NOMO-1 (cell line): Measurements from ENCODE around the gene ASB2.

Experiments used
- DNase-seq, 2 experiments: peaks; one replicate each; lab custom pipeline; 2025; ENCODE audit not compliant: unreplicated experiment in 2 of 2; lab: John Stamatoyannopoulos, UW

The ASB2 gene

DNA sequence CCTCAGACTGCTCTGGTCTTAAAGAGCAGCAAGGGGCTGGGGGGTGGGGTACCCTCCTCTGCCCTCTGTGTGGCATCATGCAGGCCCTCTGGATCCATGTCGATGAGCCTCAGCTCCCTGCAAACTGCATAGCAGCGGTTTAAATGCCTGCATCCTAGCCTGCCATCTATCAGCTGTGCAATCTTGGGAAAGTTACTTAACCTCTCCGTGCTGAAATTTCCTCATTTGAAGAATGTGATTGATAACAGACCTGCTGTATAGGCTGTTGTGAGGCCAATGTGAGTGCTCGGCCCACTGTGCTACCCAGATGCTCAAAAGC lies 45.4 kb downstream of the ASB2 start:
- no peak for DNase-seq

DNA sequence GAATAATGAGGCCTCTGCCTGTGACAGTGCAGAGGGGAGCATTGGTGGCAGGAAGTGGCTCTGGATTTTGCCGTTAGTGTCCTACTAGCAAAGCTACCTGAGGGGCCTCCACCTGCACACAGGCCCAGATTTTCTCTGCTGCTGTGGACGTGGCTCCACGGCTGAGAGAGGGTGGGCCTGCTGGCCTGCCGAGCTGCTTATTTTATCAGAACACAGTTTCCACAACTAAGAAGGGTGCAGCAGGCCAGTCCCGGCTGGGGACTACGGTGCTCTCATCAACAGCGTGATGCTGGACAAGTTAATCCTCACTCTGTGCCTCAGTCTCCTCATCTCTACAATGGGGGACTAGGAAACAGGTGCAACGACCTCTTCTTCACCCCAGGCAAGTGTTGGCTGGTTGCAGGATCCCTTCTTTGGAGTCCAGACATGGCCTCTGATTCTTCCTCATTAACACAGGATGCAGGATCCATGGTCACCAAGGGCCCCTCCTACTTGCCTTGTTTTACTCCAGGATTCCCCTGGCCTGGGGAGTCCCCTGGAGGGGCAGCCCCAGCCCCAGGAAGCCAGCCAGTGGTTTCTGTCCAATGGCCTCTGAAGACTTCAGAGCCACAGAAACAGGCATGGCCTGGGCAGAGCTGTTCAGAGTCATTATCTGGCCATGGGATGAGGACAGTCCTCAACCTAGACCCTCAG lies 45.9 kb downstream of the ASB2 start:
- DNase-seq = no peak

DNA sequence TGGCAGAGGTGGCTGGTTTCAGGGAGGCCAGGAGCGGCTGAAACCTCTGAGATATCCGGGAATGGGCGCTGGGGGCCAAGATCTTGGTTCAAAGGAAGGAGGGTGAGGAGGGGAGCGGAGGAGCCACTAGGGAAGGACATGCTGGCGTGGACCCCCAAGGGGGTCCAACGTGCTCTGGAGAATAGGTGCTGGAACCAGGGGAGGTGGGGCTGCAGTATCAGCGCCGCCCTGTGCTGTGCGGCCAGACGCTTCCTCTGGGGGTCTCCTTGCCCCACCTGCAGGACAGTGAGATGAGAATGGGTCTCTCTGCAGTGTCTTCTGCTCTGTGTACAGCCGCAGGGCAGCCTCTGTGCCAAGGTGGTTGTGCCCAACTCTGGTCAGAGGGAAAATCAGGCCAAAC lies 46.7 kb downstream of the ASB2 start:
- no peak for DNase-seq

DNA sequence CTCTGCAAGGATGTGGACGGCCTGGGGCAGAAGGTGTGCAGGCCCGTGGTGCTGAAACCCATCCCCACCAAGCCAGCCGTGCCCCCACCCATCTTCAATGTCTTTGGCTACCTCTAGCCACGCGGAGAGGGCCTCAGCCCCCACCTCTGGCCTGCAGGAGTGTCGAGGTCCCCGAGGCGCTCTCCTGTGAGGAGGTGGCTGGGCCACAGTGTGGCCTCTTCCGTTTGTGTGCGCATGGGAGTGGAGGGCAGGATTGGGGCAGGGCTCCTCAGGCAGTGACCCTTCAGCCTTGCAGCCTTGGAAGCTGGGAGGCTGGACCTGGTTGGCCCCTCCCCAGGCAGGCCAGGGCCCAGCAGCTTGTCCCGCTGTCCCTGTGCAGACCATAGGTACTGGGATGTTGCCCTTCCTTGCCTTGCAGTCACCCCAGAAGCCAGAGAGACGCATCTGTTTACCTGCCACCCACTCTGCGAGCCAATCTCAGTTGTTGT lies 47.3 kb downstream of the ASB2 start:
- no peak for DNase-seq

DNA sequence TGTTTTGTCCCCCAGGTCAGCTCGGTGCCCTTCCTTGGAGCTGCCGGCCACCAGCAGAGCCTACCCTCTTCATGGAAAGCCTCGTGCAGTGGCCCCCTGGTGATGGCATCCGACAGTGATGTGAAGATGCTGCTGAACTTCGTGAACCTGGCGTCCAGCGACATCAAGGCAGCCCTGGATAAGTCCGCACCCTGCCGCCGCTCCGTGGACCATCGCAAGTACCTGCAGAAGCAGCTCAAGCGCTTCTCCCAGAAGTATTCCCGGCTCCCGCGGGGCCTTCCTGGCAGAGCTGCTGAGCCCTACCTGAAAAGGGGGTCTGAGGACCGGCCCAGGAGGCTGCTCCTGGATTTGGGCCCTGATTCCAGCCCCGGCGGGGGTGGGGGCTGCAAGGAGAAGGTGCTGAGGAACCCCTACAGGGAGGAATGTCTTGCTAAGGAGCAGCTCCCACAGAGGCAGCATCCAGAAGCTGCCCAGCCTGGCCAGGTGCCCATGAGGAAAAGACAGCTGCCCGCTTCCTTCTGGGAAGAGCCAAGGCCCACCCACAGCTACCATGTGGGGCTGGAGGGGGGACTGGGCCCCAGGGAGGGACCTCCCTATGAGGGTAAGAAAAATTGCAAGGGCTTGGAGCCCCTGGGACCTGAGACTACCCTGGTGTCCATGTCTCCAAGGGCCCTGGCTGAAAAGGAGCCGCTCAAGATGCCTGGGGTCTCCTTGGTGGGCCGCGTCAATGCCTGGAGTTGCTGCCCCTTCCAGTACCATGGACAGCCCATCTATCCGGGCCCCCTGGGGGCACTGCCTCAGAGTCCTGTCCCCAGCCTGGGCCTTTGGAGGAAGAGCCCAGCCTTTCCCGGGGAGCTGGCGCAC lies 48.0 kb downstream of the ASB2 start:
- no peak for DNase-seq

DNA sequence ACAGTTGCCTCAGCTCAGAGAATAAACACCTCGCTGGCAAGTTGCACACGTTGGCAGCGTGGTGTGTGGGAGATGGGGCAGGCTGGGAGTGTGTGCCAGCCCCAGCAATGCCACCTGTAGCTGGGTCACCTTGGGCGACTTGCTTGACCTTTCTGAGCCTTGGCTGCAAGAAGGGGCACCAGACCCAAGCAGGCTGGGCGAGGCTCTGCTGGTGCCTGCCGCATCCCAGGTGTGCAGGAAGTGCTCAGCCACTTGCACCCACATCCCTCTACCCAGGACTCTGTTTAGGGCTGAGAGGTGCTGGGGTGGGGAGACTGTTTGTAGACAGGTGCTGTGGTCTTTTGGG lies 48.6 kb downstream of the ASB2 start:
- DNase-seq = no peak

DNA sequence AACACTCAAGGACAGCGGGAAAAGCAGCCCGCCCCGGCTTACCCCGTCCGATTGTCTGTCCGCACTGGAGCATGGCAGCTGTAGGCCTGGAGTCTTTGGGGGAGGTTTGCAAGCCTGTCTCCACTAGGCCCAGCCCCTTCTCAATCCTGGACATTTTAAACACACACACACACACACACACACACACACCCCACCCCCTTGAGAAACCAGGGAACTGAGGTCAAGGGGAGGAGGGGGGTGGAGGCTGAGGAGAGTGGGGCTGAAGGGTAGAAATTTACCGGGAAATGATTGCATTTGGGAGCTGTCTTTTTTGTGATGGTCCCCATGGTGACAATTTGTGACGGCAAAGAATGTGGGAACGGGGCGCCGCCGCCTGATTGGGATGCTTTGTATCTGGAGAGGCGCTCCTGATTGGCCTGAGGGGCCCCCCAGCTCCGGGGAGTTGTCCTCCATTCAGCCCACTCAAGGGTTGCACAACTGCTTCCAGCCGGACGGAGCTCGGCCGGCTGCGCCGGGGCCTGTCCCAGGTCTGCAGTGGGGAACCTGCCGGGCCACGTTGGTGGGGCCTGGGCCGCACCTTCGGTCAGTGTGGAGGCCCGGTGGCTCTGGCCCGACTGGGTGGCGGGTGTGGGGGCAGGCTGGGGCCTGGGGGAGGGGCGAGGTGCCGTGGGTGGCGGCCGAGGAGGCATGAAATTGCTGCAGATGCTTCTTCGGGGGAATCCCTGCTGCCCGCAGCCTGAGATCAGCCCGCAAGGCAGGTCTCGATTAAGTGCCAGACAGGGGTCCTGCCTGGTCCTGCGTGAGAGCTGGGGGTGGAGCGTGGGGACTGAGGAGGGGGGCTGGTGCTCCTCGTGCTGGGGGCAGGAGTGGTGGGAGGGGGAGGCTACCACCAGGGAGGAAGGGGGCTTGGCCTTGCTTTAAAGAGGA lies 49.2 kb downstream of the ASB2 start, which contains the start of gene FAM181A:
Gene FAM181A, plus strand, starts transcription at position 472 of the 927 bp plus-strand sequence. CDS start 942 bp downstream, outside the sequence.
- no peak for DNase-seq

DNA sequence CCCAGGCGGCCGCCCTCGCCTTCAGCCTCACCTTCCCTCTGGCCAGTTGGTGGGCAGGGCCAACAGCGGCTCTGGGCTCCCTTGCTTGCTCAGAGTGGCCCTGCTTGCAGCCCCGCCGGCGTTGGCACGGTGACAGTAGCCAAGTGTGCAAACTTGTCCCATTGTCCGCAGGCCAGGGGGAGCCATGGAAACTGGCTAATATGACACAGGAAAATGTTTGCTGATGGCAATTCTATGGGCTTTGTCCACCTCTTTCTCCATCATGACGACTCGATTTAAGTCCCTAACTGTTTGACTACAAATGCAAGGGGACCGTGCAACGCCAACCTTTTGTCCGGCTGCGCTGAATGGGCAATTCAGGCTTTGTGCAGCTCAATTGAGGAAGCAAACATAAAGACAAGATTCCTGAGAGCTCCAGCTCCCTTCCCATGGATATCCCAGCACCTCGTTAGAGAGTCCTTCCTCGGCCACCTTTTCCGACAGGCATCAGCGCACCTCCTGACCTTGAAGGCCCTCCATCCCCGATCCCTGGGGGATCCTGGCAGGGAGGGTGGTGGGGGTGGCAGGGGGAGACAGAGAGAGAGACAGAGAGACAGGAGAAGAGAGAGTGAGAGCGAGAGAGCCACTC lies 50.0 kb downstream of the ASB2 start:
- no peak for DNase-seq

DNA sequence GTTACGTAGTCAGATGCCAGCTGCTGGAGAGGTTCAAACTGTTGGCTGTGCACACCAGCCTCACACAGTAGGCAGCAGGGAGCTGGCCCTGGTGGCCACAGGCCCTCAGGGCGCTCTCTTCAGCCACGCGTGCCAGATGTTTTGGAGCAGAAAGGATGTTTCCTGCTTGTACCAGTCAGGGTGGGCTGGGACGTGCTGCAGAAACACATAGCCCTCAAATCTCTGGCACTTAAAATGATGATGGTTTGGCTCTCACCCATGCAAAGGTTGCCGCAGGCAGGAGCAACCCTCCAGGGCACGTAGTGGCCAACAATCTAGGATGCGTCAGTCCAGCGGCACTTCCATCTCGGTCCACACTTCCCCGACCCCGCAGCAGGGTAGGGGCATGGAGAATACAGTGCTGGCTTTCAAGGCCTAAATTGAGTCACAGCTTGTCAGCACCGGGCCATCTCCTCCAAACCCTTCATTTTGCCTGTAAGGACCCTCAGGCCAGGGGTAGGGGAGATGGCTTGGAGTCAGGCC lies 50.9 kb downstream of the ASB2 start:
- DNase-seq = no peak

DNA sequence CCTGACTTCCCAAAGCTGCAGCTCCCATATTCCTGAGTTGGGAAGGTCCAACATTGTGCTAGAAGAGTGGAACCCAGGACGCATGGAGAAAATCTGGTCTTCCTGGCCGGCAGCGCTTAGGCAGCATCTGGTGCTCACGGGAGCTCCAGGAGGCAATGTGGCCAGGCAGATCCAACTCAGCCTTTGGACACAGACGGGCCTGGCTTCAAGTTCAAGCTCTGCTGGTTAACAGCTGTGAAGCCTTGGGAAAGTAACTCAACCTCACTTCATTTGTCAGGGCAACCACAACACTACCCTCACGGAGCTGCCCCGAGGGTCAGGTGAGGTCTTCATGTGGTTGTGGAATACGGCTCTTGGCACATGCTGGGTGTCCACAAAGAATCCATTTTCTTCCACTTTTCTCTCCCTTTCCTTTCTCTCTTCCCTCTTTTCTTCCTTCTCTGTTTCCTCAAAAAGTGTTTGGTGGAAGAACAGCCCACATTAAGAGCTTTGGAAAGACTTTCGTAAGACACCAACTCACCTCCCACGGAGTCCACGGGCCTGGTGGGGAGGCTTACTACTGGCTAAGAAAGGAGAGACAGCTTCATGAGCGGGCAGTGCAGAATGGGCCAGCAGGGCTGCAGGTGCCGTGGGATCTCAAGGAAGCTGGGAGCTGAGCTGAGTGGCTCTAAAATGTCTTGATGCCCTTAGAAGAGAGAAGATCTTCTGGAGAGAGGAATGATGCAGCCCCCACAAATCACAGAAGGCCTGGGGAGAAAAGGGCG lies 51.6 kb downstream of the ASB2 start:
- DNase-seq = no peak

DNA sequence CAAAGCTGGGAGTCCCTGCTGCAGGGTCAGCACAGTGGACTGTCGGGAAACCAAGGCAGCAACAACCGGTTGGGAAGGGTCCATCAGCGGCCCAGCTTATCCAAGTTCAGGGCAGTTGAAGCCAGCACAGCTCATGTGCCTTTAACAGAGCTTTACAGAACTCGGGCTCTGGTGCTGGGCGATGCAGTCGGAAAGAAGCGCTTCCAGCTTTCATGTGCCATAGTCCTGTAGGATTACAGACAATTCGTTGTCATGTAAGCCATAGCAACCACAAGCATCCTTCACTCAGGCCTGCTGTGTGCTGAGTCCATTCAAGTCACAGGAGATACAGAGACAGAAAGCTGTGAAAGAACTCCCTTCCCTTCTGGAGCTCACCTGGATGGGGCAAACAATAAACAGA lies 52.7 kb downstream of the ASB2 start:
- no peak for DNase-seq

DNA sequence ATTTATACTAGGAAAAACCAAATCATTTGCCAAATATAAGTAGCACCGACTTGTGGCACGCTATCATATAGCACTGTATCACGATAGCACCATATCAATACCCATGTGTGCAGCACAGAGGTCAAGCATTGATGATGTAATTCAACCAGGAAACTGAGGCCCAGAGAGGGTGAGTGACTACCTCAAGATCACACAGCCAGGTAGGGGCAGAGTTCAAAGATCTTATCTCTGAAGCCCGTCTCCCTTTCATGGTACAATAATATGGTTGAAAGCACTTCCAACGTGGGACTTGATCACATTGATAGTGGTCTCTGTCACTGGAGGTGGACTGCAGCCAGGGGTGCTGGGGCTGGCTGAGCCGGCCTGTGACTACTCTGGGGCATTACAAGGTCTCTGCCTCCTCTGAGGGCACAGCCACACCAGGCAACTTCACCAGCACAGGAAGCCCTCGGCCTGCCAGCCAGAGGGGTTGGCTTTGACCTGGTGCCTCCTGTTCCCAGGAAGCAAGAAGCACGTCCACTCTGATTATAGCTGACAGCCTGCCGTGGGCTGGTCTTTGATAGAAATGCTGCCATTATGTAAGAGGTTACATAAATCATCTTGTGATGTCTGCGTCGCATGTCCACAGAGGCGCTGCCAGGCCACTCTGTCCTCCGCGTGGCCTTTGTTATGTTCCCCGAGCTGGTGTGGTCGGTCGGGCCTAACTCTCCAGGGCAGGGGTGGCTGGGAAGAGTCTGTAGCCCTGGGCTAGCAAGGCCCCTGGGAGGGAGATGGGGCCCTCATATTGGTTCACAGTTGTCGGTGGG lies 55.2 kb downstream of the ASB2 start:
- no peak for DNase-seq

DNA sequence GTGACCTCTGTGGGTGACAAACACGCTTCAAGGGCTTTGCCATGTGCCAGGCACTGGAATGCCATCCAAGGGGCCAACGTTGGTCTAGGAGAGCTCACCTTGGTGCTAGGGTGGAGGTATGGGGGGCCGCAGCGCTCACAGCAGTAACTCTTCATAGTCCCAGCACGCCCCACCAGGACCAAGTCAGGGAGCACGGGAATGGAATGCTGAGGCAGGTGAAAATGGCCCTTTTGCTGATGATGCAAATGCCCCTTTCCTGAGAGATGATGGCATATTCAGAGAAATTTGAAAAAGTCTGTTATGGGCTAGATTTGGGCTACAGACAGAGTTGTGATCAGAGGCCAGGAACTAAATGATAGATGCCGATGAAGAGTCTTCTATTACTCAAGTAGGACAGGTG lies 59.2 kb downstream of the ASB2 start:
- DNase-seq = no peak

DNA sequence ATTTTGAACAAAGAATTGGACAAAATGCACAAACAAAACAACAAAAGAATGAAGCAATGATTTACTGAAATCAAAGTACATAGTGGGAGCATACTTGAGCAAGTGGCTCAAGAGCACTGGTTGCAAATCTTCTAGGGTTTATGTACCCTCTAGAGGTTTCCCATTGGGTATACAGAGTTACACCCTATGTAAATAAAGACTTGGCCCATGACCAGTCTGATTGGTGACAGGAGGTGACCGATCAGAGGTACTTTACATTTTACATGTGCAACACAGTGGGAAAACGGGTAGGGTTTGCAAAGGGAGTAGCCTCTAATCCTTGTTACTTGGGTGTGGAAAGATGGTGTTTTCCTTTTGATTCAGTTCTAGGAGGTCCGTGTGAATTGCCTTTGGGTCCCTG lies 59.9 kb downstream of the ASB2 start:
- no peak for DNase-seq

DNA sequence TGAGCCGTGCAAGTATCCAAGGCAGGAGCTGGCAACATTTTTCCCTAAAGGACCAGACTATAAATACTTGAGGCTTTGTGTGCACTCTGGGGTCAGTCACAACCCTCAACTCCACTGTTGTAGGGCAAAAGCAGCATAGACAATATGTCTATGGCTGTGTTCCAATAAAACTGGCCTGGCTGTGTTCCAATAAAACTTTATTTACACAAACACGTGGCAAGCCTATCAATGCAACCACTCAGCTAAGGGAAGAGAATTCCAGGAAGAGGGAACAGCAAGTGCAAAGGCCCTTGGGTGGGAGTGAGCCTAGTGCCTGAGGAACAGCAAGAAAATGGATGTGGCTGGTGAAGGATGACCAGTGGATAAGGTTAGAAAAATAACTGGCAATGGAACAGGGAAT lies 60.6 kb downstream of the ASB2 start:
- DNase-seq = no peak

DNA sequence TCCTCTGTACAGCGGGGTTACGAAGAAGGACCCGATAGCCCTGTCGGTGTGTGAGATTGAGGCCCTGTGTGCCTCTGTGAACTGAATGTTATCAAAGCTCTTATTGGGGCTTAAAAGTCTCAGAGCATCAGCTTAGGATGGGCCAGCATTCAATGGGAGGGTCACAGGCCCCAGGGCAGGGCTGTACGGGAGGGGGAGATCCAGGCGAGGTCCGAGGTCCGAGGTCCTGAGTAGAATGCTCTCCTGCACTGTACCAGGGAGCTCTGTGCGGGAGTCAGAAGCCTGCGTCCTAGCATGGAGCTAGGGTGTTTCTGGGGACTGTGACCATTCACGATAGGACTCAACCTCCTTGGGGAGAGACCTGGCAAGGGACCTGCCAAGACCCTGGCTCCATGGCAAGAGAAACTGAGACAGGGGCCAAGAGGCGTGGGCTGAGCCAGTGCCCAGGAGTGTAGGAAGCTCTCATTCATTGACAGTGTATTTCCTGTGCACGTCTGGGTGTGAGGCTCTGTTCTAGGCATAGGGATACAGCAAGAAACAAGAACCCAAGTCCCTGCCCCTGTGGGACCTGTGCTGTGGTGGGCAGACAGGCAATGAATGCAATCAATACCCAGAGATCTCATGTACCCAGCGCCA lies 61.2 kb downstream of the ASB2 start:
- DNase-seq = no peak

DNA sequence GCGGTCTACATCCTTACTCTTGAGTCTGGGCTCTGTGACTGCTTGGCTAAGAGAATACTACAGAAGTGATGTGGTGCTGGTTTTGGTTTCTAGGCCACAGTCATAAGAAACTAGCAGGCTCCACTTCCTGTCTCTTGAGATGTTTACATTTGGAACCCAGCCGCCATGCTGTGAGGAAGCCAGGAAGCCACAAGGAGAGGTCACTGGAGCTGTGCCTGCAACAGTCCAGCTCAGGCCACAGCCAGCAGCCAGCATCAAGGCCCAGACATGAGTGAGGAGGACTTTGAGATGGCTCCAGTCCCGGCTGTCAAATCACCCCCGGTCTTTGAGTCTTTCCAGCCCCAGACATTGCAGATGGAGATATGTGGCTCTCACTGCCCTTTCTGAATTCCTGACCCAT lies 62.1 kb downstream of the ASB2 start:
- no peak for DNase-seq

DNA sequence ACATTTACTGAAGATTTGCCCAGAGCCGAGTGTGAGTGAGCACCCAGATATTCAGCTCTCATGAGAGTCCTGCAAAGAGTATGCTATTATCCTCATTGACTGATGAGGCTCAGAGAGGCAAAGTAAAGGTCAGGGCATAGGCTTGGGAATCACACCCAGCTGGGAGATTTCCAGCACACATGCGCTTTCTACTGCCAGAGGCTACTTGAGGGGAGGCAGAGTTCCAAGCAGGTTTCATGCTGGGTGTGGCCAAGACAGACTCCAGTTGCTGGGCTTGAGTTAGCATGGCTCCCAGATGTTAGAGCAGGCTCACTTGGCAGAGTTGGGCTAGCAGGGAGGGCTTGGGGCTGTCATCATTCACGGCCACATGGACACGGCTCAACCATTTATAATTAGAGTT lies 63.6 kb downstream of the ASB2 start:
- no peak for DNase-seq
